ENCODE results near the gene NCDN.

DNA sequence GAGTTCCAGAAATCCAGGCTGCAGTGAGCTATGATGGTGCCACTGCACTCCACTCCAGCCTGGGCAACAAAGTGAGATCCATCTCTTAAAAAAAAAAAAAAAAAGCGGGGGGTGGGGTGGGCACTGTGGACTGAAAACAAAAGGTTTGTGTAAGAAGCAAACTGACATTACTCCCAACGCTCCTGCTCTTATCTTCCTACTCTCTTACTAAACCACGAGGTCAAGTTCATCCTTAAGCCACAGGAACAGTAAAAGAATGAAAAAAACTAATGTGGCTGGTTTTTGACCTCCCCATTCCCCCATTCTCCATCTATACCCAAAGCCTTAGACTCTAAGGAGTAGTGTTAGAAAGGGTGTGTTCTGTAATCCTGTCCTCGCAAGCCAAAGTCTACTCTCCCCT, 46.3 kb downstream of the NCDN start:
- TF ChIP-seq POLR2A (IDR thresholded peaks at IDR 0.05; ENCODE audit: low read length): no peak
- TF ChIP-seq GATA1 (IDR thresholded peaks at IDR 0.05; ENCODE audit: low read depth, low read length): no peak

All from erythroblast (primary cell).